GM12878 (cell line): Measurements from ENCODE around the gene ADCY10.

Experiments
- CBFB ChIP-seq: IDR thresholded peaks from 2 replicates; pipeline ENCODE4 v1.6.1; 2016; ENCODE audit warnings: antibody characterized with exemption, low read depth
- CHD4 ChIP-seq: fragments of 200-600 bp; sonication (generic); IDR thresholded peaks from 2 replicates; pipeline ENCODE4 v1.6.1; 2016; ENCODE audit warnings: mild to moderate bottlenecking
- CTCF ChIP-seq, 3 experiments: IDR thresholded peaks in 2 of 3; conservative IDR thresholded peaks in 1 of 3; 2 replicates each; pipeline ENCODE4 v1.5.1; 2011; ENCODE audit warnings: low read depth in 3 of 3, low read length in 3 of 3, mild to moderate bottlenecking in 3 of 3, control low read depth in 2 of 3, moderate library complexity in 2 of 3, inconsistent platforms in 1 of 3, mixed read lengths in 1 of 3; ENCODE audit not compliant: control insufficient read depth in 2 of 3, insufficient read depth in 1 of 3; ENCODE audit errors: extremely low read depth in 1 of 3
- EP300 ChIP-seq, 2 experiments: fragments of 150-350 bp in 1 of 2; IDR thresholded peaks; 2 replicates each; pipeline ENCODE4 v1.6.1; 2011 to 2012; ENCODE audit warnings: low read depth in 2 of 2, low read length in 2 of 2, borderline replicate concordance in 1 of 2, improper control_type of control experiment in 1 of 2, inconsistent platforms in 1 of 2; ENCODE audit not compliant: control insufficient read depth in 1 of 2
- EZH2 ChIP-seq: IDR thresholded peaks from 2 replicates; pipeline ENCODE4 v1.6.1; 2012; ENCODE audit warnings: low read depth, mild to moderate bottlenecking, control low read depth, inconsistent platforms, low read length, borderline replicate concordance; ENCODE audit not compliant: control insufficient read depth
- GABPA ChIP-seq: IDR thresholded peaks from 2 replicates; pipeline ENCODE4 v1.6.1; 2014; ENCODE audit warnings: antibody characterized with exemption, low read depth, mild to moderate bottlenecking, inconsistent platforms
- HCFC1 ChIP-seq: fragments of 150-350 bp; IDR thresholded peaks from 2 replicates; pipeline ENCODE4 v1.6.1; 2014; ENCODE audit warnings: low read length
- LARP7 ChIP-seq: fragments of 450-650 bp; IDR thresholded peaks from 2 replicates; pipeline ENCODE4 v1.6.1; 2017; ENCODE audit warnings: mild to moderate bottlenecking
- NFIC ChIP-seq: IDR thresholded peaks from 2 replicates; pipeline ENCODE4 v1.6.1; 2012; ENCODE audit warnings: low read depth, mild to moderate bottlenecking, inconsistent platforms, low read length, moderate library complexity
- PBX3 ChIP-seq: IDR thresholded peaks from 2 replicates; pipeline ENCODE4 v1.6.1; 2011; ENCODE audit warnings: mild to moderate bottlenecking, low read depth, low read length, moderate library complexity; ENCODE audit not compliant: insufficient replicate concordance
- SRF ChIP-seq, 2 experiments: IDR thresholded peaks; 2 replicates each; pipeline ENCODE4 v1.6.1; 2011; ENCODE audit warnings: low read depth in 2 of 2, low read length in 2 of 2, mild to moderate bottlenecking in 1 of 2, moderate library complexity in 1 of 2
- STAT1 ChIP-seq: fragments of 450-650 bp; conservative IDR thresholded peaks from 2 replicates; pipeline ENCODE4 v1.6.1; 2014; ENCODE audit warnings: antibody characterized with exemption, mild to moderate bottlenecking
- SUZ12 ChIP-seq: fragments of 200-600 bp; sonication (generic); IDR thresholded peaks from one replicate; pipeline ENCODE4 v1.6.1; 2018; ENCODE audit warnings: antibody characterized with exemption, mild to moderate bottlenecking; ENCODE audit not compliant: unreplicated experiment
- ZNF274 ChIP-seq: IDR thresholded peaks from one replicate; pipeline ENCODE4 v1.8.0; 2011; ENCODE audit not compliant: insufficient read length, insufficient read depth

GRCh38 chr1:167957710-167958109 is 43.8 kb upstream of the ADCY10 start:
- TF ChIP-seq STAT1 (no peak), LARP7 (no peak), SUZ12 (no peak), HCFC1 (no peak), CTCF (IDR thresholded peaks at IDR 0.05 in 2 of 3, conservative IDR thresholded peaks at IDR 0.05 in 1 of 3; ENCODE audit: control insufficient read depth in 2 of 3, extremely low read depth in 1 of 3, insufficient read depth in 1 of 3, low read depth in 3 of 3, low read length in 3 of 3) (no peak), SRF (IDR thresholded peaks at IDR 0.05; ENCODE audit: low read depth in 2 of 2, low read length in 2 of 2) (no peak), PBX3 (no peak), EZH2 (no peak), NFIC (no peak), CBFB (no peak), EP300 (IDR thresholded peaks at IDR 0.05; ENCODE audit: borderline replicate concordance in 1 of 2, control insufficient read depth in 1 of 2, low read depth in 2 of 2, low read length in 2 of 2) (no peak), CHD4 (no peak), ZNF274 (no peak), GABPA (no peak)
